HCT116 (cell line): ENCODE data around the gene CPLANE2.

Source experiments
- CTCF ChIP-seq, 3 experiments: fragments of 200-600 bp in 1 of 3; sonication (generic) in 1 of 3; IDR thresholded peaks in 2 of 3; conservative IDR thresholded peaks in 1 of 3; 2 replicates each; pipeline ENCODE4 v1.5.1; 2012 to 2017; ENCODE audit warnings: low read depth in 2 of 3, low read length in 2 of 3, antibody characterized with exemption in 1 of 3, borderline replicate concordance in 1 of 3, control low read depth in 1 of 3, mild to moderate bottlenecking in 1 of 3, mixed read lengths in 1 of 3, mixed run types in 1 of 3, moderate library complexity in 1 of 3; ENCODE audit not compliant: insufficient read depth in 1 of 3
- TF ChIP-seq, protein P1 (sequence below): IDR thresholded peaks from 2 replicates; pipeline ENCODE4 v1.6.1; 2012

GRCh38 chr1:16254263-16254928, 17.4 kb upstream of the CPLANE2 start:
- TF ChIP-seq CTCF (IDR thresholded peaks at IDR 0.05 in 2 of 3, conservative IDR thresholded peaks at IDR 0.05 in 1 of 3; ENCODE audit: borderline replicate concordance in 1 of 3, insufficient read depth in 1 of 3, low read depth in 2 of 3, low read length in 2 of 3), result no peak
- TF ChIP-seq, protein P1, sequence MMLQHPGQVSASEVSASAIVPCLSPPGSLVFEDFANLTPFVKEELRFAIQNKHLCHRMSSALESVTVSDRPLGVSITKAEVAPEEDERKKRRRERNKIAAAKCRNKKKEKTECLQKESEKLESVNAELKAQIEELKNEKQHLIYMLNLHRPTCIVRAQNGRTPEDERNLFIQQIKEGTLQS, result no peak
